ENCODE measurements around the gene FLNB. TPM values are rescaled to one million over a fixed set of nuclear protein-coding genes. Genes with fewer than 3 reads are reported as not detected.

FLNB gene
- total RNA-seq, 1 donor from 2014 or later: 183 TPM

- DNase-seq (ENCODE audit: low spot score): no peak
Measured at GRCh38 chr3:58164199-58164879, 156.1 kb downstream of the FLNB start.

GRCh38 chr3:58164906-58165821 is 156.9 kb downstream of the FLNB start:
- peak; percentile 34 for DNase-seq (ENCODE audit: low spot score)

- peak; percentile 44 for DNase-seq (ENCODE audit: low spot score)
Measured at GRCh38 chr3:58167431-58168351, 159.5 kb downstream of the FLNB start.

- no peak for DNase-seq (ENCODE audit: low spot score)
Measured at GRCh38 chr3:58168498-58168897, 160.3 kb downstream of the FLNB start.

GRCh38 chr3:58169371-58169770 is 161.1 kb downstream of the FLNB start:
- no peak for DNase-seq (ENCODE audit: low spot score)

GRCh38 chr3:58170376-58170775 is 162.2 kb downstream of the FLNB start:
- no peak for DNase-seq (ENCODE audit: low spot score)

GRCh38 chr3:58171126-58171525 is 162.9 kb downstream of the FLNB start:
- no peak for DNase-seq (ENCODE audit: low spot score)

- DNase-seq (ENCODE audit: low spot score): no peak
Measured at GRCh38 chr3:58173029-58173668, 164.9 kb downstream of the FLNB start.

GRCh38 chr3:58173669-58174398 is 165.6 kb downstream of the FLNB start:
- DNase-seq (ENCODE audit: low spot score): no peak

- no peak for DNase-seq (ENCODE audit: low spot score)
Measured at GRCh38 chr3:58175187-58175436, 166.9 kb downstream of the FLNB start.

- DNase-seq (ENCODE audit: low spot score): peak; percentile 60
Measured at GRCh38 chr3:58175437-58176184, 167.4 kb downstream of the FLNB start.

GRCh38 chr3:58176185-58176530 is 167.9 kb downstream of the FLNB start:
- no peak for DNase-seq (ENCODE audit: low spot score)

- DNase-seq (ENCODE audit: low spot score): no peak
Measured at GRCh38 chr3:58176827-58177489, 168.7 kb downstream of the FLNB start.

GRCh38 chr3:58177747-58178527 is 169.7 kb downstream of the FLNB start:
- DNase-seq (ENCODE audit: low spot score): peak; percentile 89

- no peak for DNase-seq (ENCODE audit: low spot score)
Measured at GRCh38 chr3:58178528-58179234, 170.5 kb downstream of the FLNB start.

- DNase-seq (ENCODE audit: low spot score): no peak
Measured at GRCh38 chr3:58179235-58180098, 171.2 kb downstream of the FLNB start.
